ENCODE results near the gene FBXO41. TPM values are rescaled to one million over a fixed set of nuclear protein-coding genes. Genes with fewer than 3 reads are reported as not detected.

Gene FBXO41
- total RNA-seq, 1 experiment from 2014 or later, result 34.9 TPM

DNA sequence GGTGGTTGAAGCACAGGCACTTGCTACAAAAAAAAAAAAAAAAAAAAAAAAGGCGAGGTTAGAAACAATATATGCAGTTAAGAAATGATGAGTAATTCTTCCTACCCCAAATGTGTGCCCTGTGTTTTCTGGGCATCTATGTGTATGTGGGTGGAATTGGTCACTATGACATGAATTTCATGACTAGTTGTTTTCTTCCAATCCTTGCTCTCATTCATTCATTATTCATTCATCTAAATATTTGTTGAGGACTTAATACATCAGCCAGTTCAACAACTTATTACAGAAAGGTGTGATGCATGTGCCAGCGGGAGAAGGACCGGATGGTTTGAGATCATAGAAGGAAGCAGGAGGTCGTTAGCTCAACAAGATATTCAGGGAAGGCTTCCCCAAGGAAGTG is 17.4 kb upstream of the FBXO41 start:
- no TSS peak for BruUV-seq (replicated peaks)
- Histone ChIP-seq H3K4me3 (replicated peaks in 1 of 2; ENCODE audit: low read depth in 1 of 2, low read length in 2 of 2) (no peak overlapping the region), H3K9me3 (ENCODE audit: control insufficient read depth in 1 of 2, insufficient read depth in 1 of 2, low read depth in 1 of 2, low read length in 2 of 2) (no peaks in the 10 kb centered on the region), H4K20me1 (ENCODE audit: insufficient read depth) (no peaks in the 10 kb centered on the region), H3K36me3 (ENCODE audit: control insufficient read depth in 1 of 2, insufficient read depth in 2 of 2, low read length in 2 of 2) (no peaks in the 10 kb centered on the region), H3K4me1 (ENCODE audit: control insufficient read depth in 1 of 2, insufficient read depth in 2 of 2, low read length in 2 of 2) (no peaks in the 10 kb centered on the region), H2AFZ (ENCODE audit: low read depth, low read length, poor library complexity, severe bottlenecking) (no peak overlapping the region), H3K79me2 (ENCODE audit: insufficient read depth, low read length) (no peaks in the 10 kb centered on the region), H3K27ac (ENCODE audit: low read depth, low read length) (no peak overlapping the region), H3K9me2 (ENCODE audit: insufficient read depth) (no peaks in the 10 kb centered on the region), H3K9ac (ENCODE audit: low read length) (no peak overlapping the region), H3K4me2 (ENCODE audit: low read length) (no peak overlapping the region), H3K27me3 (ENCODE audit: insufficient read depth, low read length) (0 out of 2 replicates have a peak, but pooled peaks cover 4% of the 10 kb centered on the region)
- ChIA-PET POLR2A (no interaction called here), CTCF (no interaction called here), RAD21 (ENCODE audit: low non-redundant PET in 1 of 2, low total read pairs in 2 of 2, uncharacterized antibody in 2 of 2, unreplicated experiment in 2 of 2) (no interaction called here)
- TF ChIP-seq SRF (IDR thresholded peaks at IDR 0.05; ENCODE audit: low read depth), result no peak
- TF ChIP-seq, protein P1, sequence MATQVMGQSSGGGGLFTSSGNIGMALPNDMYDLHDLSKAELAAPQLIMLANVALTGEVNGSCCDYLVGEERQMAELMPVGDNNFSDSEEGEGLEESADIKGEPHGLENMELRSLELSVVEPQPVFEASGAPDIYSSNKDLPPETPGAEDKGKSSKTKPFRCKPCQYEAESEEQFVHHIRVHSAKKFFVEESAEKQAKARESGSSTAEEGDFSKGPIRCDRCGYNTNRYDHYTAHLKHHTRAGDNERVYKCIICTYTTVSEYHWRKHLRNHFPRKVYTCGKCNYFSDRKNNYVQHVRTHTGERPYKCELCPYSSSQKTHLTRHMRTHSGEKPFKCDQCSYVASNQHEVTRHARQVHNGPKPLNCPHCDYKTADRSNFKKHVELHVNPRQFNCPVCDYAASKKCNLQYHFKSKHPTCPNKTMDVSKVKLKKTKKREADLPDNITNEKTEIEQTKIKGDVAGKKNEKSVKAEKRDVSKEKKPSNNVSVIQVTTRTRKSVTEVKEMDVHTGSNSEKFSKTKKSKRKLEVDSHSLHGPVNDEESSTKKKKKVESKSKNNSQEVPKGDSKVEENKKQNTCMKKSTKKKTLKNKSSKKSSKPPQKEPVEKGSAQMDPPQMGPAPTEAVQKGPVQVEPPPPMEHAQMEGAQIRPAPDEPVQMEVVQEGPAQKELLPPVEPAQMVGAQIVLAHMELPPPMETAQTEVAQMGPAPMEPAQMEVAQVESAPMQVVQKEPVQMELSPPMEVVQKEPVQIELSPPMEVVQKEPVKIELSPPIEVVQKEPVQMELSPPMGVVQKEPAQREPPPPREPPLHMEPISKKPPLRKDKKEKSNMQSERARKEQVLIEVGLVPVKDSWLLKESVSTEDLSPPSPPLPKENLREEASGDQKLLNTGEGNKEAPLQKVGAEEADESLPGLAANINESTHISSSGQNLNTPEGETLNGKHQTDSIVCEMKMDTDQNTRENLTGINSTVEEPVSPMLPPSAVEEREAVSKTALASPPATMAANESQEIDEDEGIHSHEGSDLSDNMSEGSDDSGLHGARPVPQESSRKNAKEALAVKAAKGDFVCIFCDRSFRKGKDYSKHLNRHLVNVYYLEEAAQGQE (IDR thresholded peaks at IDR 0.05; ENCODE audit: low read depth), result no peak
- TF ChIP-seq, protein P2, sequence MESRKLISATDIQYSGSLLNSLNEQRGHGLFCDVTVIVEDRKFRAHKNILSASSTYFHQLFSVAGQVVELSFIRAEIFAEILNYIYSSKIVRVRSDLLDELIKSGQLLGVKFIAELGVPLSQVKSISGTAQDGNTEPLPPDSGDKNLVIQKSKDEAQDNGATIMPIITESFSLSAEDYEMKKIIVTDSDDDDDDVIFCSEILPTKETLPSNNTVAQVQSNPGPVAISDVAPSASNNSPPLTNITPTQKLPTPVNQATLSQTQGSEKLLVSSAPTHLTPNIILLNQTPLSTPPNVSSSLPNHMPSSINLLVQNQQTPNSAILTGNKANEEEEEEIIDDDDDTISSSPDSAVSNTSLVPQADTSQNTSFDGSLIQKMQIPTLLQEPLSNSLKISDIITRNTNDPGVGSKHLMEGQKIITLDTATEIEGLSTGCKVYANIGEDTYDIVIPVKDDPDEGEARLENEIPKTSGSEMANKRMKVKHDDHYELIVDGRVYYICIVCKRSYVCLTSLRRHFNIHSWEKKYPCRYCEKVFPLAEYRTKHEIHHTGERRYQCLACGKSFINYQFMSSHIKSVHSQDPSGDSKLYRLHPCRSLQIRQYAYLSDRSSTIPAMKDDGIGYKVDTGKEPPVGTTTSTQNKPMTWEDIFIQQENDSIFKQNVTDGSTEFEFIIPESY (IDR thresholded peaks at IDR 0.05; ENCODE audit: extremely low read depth, insufficient replicate concordance, low read length), result no peak
- no peak for TF ChIP-seq SP1 (IDR thresholded peaks at IDR 0.05; ENCODE audit: low read depth)
- no peak for TF ChIP-seq ELF1 (IDR thresholded peaks at IDR 0.05; ENCODE audit: borderline replicate concordance, low read depth)
- TF ChIP-seq EGR1 (IDR thresholded peaks at IDR 0.05; ENCODE audit: low read depth), result no peak
- TF ChIP-seq TCF7L2 (IDR thresholded peaks at IDR 0.05; ENCODE audit: borderline replicate concordance, extremely low read depth, insufficient read depth, insufficient read length), result no peak
- TF ChIP-seq JUND (IDR thresholded peaks at IDR 0.05), result no peak
- TF ChIP-seq, protein P3, sequence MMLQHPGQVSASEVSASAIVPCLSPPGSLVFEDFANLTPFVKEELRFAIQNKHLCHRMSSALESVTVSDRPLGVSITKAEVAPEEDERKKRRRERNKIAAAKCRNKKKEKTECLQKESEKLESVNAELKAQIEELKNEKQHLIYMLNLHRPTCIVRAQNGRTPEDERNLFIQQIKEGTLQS (IDR thresholded peaks at IDR 0.05), result no peak
- no peak for ATAC-seq
- DNase-seq (ENCODE audit: low read depth, low spot score), result no peak
- intact Hi-C loops (cut with micrococcal nuclease), result no loop called here
